GM21367 (cell line): ENCODE data around the gene CDKAL1.
"Not testable (repeated sequence)": the region's sequence is repeated elsewhere in the genome, so short reads cannot be mapped to it uniquely, and the experiment has no call there.

ENCODE experiments used
- ATAC-seq: cut with Tn5 transposase; IDR thresholded peaks from one replicate; pipeline ENCODE4 v1.9.1; 2021; ENCODE audit not compliant: unreplicated experiment

CDKAL1 gene

DNA sequence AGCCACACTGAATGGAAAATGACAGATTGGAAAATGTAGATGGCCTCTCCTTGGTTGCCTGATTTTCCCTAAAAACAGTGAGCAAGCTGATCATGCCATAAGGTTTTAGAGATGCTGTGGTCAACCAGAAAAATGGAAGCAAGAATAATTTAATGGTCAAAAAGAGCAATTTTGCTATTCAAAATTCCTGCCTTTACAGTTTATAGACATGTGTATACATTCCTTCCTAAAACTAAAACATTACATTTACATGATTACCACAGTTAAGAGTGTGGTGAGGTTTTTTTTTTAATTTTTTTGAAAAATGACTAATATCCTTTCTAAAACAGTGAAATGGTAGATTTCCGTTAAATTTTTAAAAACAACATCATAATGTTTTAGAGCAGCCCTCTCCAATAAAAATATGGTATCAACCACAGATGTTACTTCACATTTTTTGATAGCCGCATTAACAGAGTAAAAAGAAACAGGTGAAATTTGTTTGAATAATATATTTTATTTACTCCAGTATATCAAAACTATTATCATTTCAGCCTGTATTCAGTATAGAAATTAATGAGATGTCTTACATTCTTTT lies 652.3 kb downstream of the CDKAL1 start:
- ATAC-seq: no peak

DNA sequence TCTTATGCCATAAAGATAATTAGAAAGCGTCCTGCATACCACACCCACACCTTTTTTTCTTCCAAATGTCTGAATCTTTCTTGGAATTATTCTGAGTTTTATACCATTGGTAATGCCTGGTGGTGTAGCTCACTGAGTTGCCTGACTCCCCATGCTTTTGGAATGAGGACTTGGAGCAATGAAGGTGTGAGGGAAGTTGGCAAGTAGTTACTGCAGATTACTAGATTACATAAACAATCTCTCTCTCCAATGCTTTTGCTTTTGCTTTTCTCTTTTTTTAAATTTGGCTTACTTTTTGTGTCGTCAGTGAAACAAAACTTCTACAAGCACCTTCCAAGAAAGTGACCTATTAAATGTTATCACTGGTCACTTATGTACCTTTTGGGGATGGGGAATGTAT lies 653.2 kb downstream of the CDKAL1 start:
- no peak for ATAC-seq

DNA sequence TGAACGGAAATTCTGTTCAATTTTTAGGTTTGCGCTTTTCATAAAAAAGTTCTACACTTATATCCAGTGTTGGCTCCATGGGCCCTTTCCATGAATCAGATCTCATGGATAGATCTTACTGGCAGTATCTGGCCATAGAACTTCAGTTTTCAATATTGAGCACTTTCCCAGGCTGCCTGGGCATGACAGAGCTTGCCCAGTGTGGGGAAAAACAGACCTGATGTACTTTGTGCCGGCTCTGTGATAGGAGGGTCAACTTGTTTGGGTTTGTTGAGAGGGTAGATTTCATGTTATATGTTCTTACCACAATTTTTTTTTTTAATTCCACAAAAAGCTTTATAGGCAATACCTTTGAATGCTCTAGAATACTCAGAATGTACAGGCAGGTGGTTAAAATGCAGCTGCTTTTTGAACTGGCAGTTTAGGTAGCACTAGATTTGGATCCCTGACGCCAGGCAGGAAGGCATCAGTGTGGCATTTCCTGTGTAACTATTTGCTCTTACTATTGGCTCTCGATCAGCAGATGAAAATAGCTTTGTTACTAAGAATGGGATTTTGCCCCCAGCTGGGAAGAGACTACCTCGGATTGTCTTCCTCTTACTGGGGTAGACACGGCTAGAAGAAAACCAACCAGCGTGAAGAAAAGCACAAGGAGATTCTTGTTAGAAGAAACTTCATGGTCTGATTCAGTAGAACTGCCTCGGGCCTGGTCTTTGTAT lies 654.4 kb downstream of the CDKAL1 start:
- ATAC-seq: peak; percentile 67

DNA sequence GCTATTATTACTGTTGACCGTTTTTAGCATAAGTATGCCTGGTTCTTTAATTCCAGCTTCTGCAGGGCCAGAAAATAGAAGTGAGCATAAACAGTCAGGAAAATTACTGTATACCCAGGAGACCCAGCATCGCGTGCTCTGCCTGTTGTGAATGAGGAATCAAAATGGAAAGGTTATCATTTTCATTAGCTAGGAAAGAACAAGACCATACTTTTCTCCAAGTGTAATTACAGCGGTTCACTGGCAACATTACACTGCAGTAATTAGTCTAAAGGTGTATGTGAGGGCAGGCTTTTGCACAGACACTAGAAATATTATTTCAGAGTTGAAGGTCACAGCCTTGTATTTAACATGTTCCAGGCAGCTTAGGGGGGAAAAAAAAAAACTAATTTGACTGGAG lies 655.5 kb downstream of the CDKAL1 start:
- ATAC-seq: no peak

DNA sequence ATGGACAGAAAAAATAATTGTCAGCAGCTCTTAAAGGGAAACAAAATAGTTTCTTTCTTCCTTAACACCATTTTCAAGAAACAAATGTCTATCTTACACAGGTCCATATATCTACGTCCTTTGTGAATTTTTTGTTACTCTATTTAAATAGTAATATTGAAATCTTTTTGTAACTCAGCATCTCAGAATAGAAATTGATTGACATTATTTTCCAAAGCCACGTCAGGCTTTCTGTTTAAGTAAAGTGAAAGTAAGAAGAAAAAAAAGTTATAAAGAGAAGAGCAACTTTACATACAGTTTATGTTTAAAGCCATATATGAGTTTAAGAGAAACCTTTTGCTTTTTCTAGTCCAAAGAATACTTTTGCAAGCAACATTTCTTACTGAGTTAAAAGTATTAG lies 656.4 kb downstream of the CDKAL1 start:
- ATAC-seq: no peak

DNA sequence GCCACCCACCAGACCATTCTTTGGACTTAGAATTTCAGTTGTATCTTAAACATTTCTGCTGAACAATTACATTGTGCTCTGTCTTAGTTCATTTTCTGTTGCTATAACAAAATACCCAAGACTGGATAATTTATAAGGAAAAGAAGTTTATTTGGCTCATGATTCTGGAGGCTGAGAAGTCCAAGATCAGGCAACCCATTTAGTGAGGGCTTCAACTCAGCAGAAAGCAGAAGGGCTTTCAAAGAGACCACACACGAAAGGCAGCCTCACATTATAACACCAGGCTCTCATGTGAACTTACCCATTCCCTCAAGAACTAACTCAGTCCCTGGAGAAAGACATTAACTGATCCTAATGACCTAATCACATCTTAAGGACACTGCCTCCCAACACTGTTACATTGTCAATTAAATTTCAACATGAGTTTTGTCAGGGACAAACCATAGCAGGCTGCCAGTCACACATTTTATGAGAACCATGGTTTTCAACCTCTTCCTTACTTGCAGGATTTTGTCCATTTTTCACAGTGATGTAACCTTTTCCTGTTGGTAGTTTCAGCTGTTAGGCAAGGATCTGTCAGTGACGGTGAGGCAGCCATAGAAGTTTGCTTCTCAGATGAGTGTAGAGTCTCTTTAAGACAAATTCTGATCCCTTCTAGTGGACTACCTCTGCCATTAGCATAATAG lies 659.7 kb downstream of the CDKAL1 start:
- ATAC-seq: no peak

DNA sequence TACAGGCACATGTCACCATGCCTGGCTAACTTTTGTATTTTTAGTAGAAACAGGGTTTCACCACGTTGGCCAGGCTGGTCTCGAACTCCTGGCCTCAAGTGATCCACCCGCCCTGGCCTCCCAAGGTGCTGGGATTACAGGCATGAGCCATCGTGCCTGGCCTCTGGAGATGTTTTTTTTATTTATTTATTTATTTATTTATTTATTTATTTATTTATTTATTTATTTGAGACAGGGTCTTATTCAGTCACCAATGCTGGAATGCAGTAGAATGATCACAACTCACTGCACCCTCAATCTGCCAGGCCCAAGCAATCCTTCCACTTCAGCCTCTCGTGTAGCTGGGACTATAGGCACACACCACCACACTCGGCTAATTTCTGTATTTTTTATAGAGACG lies 661.0 kb downstream of the CDKAL1 start:
- not testable (repeated sequence) for ATAC-seq

DNA sequence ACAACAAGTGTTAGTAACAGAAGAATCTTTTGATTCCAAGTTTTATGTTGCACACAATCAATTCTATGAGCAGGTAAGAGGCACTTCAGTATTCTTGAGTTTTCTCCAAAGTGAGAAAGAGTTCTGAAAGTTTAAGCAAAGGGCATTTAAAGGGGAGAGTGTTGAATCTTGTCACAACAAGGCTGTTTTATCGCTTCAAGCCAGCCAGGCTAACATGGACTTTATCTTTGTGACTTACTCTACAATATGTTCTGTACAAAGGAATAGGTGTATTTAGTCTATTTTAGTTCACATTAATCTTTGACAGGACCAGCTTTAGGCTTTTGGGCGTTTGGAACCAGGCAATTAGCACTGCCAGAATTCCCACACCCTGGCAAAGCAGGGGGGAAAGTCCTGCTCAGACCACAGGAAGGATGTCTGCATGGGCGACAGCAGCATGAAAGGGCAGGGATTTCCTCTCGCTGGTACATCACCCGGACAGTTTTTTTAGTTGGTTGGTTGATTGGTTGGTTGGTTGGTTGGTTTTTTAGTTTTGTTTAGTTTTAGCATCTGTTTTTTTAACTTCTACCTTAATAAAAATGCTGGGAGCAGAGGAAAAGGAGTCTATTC lies 663.9 kb downstream of the CDKAL1 start:
- no peak for ATAC-seq

DNA sequence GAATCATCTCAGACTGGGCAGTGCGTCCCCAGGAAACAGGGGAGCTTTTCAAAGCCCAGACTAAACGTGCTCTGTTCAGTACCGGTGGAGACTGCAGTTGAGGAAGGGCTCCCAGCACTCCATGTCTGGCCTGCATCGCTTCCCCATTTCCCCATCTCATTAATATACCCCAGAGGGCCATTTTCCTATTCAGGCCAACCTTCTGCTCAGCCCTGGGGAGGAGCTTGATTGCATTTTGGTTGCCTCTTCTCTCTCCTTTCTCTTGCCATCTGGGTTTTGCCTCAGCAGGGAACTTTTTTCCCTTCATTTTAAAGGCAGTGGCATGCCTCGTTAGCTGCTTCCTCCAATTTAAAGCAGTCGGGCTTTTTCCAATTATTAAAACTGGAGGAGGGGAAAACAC lies 665.0 kb downstream of the CDKAL1 start:
- ATAC-seq: no peak

DNA sequence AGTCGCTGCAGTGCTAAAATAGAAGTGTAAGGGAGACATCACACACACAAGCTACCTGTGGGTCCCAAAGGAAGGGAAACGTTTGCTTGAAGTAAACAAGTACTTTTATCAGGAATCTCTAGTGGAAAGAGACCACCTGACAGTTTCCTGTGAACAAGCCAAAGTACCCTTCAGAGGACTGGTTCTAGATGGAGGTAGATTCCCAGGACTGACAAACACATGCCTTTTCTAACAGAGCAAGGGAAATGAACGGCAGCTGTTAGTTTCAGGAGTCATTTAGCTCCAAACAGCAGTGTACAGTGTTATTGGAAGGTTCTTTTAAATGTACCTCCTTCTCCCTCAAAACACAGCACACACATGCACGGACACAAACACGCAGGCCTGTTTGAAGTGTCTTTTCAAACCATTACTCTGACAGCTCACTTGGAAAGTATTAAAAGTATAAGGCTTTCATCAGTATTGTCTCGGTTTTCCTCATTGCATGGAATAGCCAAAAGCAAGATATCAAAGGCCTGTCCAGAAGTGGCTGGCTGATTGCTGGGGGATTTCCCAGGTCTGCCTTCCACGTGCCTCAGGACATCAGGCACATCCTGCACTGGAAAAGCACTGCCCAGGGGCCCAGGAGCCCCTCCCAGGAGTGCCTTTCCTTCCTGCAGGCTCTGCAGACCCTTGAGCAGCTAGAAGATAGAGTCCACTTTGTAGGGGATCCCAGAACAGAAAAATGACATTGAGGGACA lies 666.0 kb downstream of the CDKAL1 start:
- no peak for ATAC-seq

DNA sequence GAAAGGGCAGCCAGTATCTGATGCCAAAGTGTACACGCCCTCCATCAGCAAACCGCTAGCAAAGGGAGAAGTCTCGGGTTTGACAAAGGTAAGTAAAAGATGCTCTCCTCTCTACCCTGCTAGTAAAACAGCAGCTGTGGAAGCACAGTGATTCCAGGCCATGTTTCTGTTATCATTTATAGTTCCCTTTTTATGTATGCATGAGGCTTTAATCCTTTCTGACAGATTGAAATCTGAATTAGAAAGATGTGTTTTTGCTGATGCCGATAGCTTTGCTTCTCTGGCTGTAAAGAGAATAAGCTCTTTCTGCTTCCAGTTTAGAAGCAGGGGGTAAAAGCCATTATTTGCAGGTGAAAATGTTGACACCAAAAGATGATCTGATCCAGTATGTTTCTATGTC lies 666.9 kb downstream of the CDKAL1 start:
- no peak for ATAC-seq

DNA sequence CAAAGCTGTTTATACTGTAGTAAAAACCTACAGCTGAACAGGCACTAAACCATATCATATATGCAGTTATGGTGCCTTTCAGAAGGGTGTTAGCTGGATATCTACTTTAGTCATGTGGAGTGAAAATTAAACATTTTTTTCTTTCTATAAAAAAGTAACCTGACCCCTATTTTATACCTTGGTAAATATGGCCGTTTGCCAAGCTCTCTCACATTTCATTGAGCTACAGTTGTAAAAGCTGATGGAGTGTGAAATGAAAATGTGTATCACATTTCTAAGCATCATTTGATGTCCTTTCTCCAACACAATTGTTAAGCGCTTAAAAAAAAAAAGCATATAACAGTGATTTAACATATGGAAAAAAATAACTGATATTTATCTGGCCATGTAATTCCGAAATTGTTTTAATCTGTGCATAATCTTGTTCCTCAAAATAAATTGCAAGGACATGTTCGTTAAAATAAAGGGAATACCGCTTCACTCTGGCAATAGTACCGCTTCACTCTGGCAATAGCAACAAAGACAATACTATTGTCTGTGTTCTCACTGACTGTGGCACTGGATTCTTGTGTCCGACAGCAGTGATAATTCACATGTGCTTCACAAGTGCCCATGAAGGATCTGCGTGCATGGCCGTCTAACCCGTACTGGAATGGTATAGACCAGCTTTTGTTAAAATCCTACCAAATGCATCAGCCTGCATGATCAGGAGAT lies 667.5 kb downstream of the CDKAL1 start:
- no peak for ATAC-seq

DNA sequence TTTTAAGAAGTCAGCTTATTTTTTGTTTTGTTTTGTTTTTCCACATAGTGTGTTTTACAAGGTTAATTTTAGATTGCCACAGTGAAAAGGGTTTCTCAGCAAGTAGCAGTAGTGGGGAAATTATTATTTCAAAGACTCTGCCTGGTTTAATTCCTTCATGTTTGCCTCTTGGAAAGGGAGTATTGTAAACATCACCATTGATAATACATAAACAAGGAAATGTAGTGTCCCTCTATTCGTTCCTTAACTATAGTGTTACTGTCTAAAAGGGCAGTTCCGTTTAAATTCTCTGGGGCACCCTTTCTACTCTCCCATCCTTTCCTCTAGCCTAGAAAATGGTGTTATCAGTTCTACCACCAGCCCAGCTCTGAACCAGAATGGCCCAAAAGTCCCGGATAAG lies 668.3 kb downstream of the CDKAL1 start:
- no peak for ATAC-seq

DNA sequence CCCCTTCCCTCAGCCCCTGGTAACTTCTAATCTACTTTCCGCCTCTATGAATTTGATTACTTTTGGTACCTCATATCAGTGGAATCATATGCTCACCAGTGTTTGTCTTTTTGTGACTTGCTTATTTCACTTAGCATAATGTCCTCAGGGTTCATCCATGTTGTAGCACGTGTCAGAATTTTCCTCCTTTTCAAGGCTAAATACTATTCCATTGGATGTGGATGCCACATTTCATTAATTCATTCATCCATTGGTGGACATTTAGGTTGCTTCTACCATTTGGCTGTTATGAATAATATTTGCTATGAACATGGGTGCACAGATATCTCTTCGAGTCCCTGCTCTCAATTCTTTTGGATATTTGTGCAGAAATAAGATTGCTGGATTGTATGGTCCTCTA lies 670.7 kb downstream of the CDKAL1 start:
- ATAC-seq: no peak

DNA sequence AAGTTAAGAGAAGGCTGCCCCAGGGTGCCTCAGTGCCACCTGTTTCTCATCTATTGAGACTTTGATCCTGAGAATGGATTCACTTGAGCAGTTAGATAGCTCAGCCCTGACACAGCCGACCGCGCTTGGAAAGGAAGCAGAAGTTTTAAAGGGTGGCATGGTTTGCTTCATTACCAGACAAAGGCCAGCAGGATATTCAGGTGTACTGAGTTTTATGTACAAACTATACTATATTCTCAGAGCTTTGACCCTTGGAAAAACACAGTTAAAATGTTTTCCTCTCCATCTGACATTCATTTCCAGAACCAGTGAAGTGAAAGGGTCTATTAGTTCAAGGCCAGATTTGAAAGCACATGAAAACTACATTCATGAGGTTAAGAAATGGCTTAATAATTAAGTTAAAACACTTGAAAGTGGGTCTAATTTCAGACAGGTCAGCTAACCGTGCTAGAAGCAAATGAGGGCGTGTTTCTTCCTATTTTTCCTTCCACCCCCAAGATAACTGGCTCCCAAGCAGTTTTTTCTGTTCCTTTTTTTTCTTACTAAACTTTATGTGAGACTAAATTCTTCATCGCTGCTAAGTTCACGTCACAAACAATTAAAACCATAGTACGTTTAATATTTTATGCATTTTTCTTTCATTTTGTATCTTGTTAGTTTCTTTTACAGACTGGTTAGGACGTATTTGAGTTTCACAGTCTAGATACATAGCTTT lies 674.0 kb downstream of the CDKAL1 start:
- no peak for ATAC-seq

DNA sequence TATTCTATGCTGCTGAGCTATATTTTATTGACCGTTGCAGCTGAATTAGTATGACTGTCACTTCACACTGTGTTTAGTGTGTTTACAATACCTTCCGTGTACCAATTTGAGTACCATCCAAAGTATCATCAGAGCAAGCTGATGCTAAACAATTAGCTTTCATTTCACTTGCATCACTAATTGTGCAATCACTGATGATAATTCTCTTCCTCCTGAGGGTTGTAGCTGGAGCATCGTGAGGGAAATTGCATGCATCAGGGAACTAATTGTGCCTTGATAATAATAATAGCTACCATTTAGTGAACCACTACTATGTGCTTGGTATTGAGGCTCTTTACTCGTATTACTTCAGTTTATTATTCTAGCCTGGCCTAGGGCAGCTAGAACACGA lies 674.5 kb downstream of the CDKAL1 start:
- ATAC-seq: no peak

DNA sequence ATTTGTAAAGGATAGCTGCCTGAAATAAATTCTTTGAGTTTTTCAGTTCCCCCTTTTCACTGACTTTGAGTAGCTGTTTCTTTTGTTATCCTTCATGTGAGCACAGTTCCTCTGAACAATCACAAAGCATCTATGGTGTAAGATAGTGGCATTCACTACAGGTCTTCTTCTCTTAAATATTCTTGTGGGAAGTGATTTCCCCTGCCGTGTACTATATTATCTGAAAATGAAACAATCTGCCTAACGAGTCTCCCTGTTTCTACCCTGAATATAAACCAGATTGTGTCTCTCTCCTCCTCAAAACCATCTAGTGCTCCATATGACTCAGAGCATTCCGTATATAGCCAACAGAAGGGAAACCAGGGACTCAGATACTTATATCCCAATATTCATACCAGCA lies 679.2 kb downstream of the CDKAL1 start:
- ATAC-seq: peak; percentile 66

DNA sequence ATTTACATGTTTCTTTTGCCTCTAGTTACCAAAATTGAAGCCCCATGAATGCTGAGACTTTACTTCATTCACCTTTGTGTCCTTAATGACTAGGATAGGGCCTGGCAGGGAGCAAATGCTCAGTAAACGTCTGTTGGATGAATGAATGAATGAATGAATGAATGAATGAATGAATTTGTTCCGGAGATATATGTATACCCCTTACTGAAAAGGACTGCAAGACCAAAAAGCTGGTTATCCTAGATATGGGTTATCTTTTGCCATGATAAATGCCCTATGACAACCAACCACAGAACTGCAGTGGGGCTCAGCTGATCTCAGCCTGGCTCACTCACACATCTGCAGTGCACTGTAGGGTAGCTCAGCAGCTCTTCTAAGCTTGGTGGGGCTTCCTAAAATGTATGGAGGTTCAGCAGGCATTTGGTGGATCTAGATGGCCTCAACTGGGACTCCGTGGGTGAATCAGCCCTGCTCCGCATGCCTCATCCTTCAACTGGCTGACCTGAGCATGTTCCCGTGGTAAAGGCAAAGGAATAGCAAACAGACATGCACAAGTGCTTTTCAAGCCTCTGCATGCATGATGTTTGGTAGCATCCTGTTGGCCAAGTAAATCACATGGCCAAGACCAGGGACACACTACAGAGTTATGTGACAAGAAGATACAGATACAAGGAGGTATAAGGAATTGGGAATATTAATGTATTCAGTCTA lies 680.6 kb downstream of the CDKAL1 start:
- ATAC-seq: no peak

DNA sequence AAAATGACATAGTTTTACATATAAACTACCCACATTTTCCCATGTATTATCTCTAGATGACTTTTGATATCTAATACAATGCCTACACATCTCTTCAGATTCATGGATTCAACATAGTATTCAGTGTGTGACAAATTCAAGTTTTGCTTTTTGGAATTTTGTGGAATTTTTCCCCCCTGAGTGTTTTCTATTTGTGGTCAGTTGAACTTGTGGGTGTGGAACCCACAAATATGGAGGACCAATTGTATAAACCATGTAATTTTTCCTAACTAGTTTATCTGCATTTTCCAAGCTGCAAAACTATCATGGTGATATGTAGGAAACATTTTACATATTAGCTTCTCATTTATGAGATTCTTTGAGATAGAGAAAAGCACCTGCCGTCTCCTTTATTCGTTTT lies 685.0 kb downstream of the CDKAL1 start:
- ATAC-seq: no peak

DNA sequence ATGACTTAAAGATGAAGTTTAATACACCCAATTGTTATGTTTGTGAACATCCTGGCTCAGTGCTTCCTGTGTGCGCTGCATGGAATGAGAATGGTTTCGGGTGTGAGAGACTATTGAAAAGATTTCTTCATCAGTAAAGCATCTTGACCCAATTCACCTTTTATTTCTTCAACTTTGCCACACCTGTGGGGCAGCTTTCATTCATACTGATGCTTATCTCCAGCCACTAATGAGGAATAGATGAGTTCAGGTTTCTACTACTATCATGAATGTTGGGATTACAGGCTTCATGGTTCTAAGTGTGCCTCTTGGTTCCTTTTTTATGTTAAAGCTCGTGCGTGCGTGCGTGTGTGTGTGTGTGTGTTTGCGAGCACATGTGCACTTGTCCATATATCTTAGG lies 685.6 kb downstream of the CDKAL1 start:
- no peak for ATAC-seq
